NCI-H2081 treated with DMSO at 0.1 percent for 48 hours (cell line): ENCODE results near the gene SUSD6.
"Not testable (repeated sequence)": the region's sequence is repeated elsewhere in the genome, so short reads cannot be mapped to it uniquely, and the experiment has no call there.

Experiments used
- DNase-seq: peaks from one replicate; lab custom pipeline; 2025; lab: John Stamatoyannopoulos, UW

SUSD6 gene

GRCh38 chr14:69620981-69621380 lies 9.6 kb downstream of the SUSD6 start:
- no peak for DNase-seq

- DNase-seq: no peak
These were observed 12.7 kb downstream of the SUSD6 start for GRCh38 chr14:69624136-69624535.

GRCh38 chr14:69625299-69626131 lies 14.1 kb downstream of the SUSD6 start:
- no peak for DNase-seq

GRCh38 chr14:69626132-69626500 lies 14.7 kb downstream of the SUSD6 start:
- DNase-seq: no peak

GRCh38 chr14:69629225-69630127 lies 18.1 kb downstream of the SUSD6 start:
- no peak for DNase-seq

- DNase-seq: no peak
These were observed 19.0 kb downstream of the SUSD6 start for GRCh38 chr14:69630360-69630759.

- DNase-seq: no peak
These were observed 20.1 kb downstream of the SUSD6 start for GRCh38 chr14:69631509-69631908.

- no peak for DNase-seq
These were observed 20.8 kb downstream of the SUSD6 start for GRCh38 chr14:69632164-69632563.

- DNase-seq: no peak
These were observed 21.3 kb downstream of the SUSD6 start for GRCh38 chr14:69632593-69633151.

- DNase-seq: no peak
These were observed 21.8 kb downstream of the SUSD6 start for GRCh38 chr14:69633238-69633637.

GRCh38 chr14:69635981-69636639 lies 24.7 kb downstream of the SUSD6 start:
- no peak for DNase-seq

- no peak for DNase-seq
These were observed 25.5 kb downstream of the SUSD6 start for GRCh38 chr14:69636718-69637480.

- no peak for DNase-seq
These were observed 26.2 kb downstream of the SUSD6 start for GRCh38 chr14:69637503-69638031.

- DNase-seq: no peak
These were observed 29.5 kb downstream of the SUSD6 start for GRCh38 chr14:69640931-69641330.

- not testable (repeated sequence) for DNase-seq
These were observed 30.9 kb downstream of the SUSD6 start for GRCh38 chr14:69642212-69642793.

- DNase-seq: peak; percentile 98
These were observed 32.2 kb downstream of the SUSD6 start for GRCh38 chr14:69643430-69644200.

- DNase-seq: no peak
These were observed 33.4 kb downstream of the SUSD6 start for GRCh38 chr14:69644814-69645213.

GRCh38 chr14:69647213-69647612 lies 35.8 kb downstream of the SUSD6 start:
- DNase-seq: no peak

GRCh38 chr14:69647642-69648041 lies 36.2 kb downstream of the SUSD6 start:
- not testable (repeated sequence) for DNase-seq
